Embryonic facial prominence (tissue), 1 donor: ENCODE measurements around the gene TBC1D14.

Source experiments
- DNase-seq: peaks from one replicate; pipeline ENCODE4 v3.0.0-alpha.2; 2016; ENCODE audit errors: extremely low spot score

Gene TBC1D14

DNA sequence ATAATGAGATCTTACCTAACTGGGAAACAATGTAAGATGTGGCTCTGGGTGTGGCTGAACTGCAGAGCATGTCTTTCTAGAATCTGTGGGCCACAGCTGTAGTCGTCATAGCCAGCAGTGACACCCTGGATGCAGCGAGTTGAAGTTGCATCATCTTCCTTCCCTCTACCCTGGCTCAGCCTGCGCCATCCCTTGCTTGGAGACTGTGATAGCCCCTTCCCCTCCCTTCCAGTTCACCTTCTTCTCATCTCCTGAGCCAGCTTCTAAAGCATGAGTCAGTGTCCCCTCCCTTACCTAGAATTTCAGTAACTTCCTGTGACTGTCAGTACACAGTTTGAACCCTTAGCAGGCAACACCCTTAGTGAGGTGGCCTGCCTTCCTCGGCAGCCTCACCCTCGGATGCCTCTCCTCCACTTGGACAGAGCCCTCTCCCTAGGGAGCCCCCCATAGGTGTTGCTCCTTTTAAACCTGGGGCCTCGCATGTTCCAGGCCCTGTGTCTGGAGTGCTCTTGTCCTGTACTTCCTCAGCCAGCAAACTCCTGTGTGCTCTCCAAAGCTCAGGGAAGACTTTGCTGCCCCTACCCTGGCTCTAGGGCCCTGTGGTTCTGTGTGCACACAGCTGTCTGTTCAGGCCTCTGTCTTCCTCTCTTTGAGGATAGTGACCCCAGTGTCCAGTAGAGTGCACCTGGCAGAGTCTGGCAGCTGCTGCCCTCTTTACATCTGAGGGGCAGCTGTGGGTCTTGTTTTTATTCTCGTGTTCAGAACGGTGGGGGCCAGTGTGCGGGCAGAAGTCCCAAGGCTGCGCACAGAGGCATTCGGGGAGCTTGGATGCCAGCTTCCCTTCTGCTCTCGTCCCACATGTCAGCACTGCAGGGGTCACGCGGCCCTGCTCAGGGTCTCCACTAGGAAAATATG is 89.8 kb downstream of the TBC1D14 start:
- DNase-seq, result no peak

DNA sequence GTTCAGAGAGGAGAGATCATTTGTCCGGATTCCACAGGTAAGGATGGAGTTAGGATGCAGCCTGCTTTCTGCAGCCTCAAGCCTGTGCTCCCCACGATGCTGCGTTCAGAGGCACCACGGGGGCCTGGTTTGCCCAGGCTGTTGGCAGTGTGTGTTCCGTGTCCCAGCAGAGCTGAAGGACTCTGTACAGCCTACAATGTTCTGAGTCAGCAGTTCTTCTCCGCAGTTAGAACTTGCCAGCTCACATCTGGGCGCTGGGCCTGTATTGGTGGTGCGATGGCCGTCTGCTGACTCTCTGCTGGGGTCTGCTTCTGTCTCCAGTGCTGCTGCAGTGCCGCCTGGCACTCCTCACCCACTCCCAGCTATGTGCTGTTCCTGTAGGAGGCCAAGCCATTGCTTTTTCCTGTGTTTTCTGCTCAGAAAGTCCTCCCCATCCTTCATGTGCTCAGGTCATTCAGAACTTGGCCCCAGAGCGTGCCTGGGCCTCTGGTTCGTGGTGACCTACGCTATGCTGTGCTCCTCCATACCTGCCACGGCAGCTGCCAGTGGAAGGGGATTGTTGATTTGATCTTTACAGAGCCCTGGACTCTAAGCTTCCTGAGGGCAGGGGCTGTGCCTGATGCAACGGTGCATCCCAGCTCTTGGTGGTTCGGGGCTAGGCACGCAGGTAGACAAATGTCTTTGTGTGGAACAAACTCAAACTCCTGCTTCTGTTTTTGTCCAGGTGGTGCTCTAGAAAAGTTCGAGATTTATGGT is 91.0 kb downstream of the TBC1D14 start:
- DNase-seq, result no peak

DNA sequence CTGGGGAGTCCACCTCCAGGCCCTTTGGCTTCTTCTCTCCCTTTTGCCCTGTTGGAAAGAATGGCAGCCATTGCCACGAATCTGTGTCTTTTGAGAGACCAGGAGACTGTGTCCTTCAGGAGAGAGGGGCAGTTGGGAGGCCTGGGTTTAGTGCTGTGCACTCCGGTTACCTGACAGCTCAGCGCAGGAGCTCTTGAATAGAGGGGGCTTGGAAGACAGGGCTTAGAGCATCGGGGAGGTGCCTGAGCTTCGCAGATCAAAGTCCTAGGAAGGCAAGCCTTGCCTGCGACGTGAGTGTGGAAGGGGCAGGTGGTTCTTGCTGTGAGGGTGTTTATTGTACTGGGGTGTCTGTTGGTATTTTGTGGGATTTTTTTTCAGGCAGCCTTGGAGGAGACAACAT is 91.6 kb downstream of the TBC1D14 start:
- DNase-seq, result no peak

DNA sequence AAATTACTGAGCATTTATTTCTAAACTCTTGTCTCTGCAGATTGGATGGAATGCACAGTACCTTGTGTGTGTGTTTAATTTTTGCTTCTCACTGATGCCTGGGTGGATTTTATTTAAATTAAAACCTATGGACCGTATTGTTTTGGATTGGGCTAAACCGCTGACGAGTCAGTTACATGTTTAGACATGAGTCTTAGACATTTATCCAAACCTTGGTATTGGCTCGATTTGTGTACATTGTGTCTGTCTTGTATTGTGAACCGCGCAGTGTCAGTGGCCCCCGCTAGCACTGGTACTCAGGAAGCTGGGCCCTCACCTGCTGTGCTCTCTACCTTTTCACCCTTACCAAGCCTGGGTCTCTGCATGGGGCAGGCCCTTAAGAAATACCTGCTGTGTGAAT is 92.7 kb downstream of the TBC1D14 start:
- DNase-seq, result no peak

DNA sequence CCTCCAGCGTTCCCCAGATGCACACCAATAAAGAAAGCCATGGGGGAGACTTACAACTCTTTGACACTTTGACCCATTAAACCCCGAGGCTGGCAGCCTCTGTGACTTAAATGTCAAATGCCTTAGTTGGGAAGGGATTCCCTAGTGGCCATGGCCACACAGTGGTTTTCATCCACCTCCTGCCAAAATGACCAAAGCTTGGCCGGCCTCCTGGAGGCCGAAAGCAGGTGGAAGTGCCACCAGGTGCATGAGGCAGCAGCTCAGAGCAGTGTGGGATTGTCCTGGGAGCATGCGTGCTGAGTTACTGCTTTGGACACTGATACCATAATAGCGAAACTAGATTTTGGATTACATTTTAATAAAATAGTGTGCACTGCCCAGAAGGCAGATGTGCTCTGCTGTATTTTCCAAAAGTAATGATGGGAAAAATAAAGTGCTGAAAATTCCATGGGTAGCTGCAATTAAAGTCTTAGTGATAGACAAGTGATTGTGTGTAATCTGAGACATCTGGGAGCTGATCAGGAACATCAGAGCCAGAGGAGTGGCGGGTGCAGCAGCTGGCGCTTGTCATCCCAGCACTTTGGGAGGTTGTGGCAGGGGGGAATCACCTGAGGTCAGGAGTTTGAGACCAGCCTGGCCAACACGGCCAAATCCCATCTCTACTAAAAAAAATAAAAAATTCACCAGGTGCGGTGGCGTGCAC is 93.7 kb downstream of the TBC1D14 start:
- no peak for DNase-seq

DNA sequence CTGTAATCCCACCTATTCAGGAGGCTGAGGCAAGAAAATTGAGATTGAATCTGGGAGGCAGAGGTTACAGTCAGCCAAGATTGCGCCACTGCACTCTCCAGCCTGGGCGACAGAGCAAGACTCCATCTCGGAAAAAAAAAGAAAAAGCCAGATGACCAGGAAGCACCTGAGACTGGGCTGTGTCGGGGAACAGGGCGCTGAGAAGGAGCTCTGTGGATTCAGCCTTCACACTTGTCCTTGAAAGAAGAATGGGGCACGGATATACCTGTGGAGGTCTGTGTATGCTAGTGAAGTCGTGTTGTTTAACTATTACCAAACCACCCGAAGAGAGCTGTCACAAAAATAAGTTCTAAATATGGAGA is 94.2 kb downstream of the TBC1D14 start:
- no peak for DNase-seq

DNA sequence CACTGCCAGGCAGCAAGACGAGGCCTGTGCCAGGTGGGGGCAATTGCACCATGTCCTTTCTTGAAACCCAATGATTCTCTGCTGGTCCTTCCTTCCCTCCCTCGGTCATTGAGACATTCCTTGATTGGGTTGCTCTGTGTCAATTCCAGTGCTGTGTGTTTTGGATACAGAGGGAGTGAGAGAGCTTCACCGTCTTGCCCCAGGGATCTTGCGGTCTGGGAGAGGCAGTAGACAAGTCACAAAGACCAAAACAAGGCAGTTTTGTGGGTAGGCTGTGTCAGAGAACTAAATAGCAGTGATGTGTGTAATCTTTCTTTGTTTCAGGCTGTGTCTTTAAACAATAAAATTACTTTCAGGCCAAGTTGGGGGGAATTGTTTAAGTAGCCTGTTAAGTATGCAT is 94.7 kb downstream of the TBC1D14 start:
- no peak for DNase-seq

DNA sequence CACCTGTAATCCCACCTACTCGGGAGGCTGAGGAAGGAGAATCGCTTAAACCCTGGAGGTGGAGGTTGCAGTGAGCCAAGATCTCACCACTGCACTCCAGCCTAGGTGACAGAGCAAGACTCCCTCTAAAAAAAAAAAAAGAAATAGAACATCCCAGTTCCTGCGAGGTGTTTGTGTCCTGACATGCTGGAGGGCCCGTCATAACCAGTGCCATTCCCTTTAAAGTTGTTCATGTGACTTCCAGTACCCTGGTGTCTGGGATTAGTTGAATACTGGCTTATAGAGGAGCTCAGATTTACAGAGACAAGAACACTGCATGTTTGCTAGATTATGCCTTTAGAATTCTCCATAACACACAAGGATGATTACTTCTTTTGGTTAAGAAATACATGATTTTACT is 95.9 kb downstream of the TBC1D14 start:
- no peak for DNase-seq

DNA sequence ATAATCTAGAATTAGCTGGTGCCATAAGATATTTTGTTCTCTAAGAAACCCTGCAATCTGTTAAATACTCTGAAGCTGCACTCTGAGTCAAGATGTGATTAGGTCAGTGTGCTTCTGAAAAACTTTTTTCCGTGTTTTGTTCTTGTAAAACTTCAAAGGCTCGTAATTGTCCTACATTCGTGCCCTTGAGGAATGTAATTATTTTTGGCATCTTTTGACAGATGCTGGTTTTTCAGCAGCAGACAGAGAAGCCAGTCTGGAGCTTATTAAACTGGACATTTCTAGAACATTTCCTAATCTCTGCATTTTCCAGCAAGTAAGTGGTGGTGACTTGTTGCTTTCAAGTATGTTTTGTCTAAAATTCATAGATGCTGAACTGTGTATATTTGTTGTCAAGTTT is 96.8 kb downstream of the TBC1D14 start:
- no peak for DNase-seq

DNA sequence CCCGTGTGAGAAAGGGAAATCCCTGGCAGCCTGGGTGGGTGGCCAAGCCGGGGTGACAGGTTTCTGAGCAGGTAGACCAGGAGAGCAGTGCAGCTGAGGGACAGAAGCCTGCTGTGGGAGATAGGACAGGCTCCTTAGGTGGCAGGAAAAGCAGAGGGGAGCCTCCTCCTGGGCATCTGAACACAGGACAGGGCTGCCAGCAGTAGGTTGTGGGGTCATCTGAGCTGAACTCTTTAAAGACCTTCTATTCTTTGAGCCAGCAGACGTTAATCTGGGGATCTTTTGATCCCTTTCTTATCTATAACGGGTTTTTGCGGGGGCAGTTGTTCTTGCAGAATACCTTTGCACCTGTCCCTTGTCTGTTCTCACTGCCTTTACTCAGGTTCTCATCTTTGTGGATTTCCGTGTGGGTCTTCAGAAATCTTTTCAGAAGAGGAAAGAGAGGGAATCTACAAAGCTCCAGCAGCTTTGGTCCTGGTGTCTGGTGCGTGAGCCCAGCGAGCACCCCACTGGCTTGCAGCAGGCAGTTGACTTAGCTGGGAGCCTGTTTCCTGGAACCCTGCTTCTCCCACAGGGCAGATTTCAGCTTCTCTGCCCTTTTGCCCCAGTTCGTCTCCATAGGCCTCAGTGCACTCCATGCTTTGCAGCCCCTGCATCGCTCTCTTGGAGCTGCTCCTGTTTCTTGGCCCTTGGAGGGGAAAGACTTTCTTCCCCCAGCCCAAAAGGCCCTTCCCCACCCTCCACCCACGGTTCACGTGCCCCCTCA is 97.7 kb downstream of the TBC1D14 start:
- DNase-seq, result no peak

DNA sequence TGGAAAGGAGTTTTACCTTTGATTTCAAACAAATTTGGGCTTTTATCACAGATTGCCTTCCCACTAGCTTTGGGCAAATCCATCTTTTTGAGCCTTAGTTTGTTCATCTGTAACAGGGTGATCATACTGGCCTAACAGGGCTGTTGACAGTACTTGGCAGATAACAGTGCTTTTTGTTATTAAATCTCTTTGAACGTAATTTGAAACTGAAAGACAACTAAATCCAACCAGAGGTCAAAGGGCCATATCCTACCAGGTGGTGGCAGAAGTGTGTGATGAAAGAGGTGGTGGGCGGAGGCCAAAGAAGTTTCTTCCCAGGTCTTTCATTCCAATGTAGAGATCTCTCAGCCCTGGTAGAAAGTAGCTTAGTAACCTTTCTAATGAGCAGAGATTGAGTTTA is 98.3 kb downstream of the TBC1D14 start:
- DNase-seq, result no peak

DNA sequence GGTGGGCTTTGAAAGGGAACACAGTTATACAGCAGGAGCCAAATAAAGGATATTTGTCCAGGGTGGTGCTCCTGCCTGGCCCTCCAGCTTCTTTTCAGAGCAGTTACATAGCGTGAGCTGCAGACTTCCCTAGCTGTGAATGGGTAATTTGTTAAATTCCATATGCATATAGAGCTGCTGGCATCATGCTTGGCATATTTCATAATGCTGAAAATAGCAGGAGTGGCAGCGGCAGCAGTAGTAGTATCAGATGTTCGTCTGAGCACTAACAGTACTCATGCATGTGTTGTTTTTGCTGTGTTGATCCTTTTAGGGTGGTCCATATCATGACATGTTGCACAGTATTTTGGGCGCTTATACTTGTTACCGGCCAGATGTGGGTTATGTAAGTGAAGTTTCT is 99.9 kb downstream of the TBC1D14 start:
- no peak for DNase-seq

DNA sequence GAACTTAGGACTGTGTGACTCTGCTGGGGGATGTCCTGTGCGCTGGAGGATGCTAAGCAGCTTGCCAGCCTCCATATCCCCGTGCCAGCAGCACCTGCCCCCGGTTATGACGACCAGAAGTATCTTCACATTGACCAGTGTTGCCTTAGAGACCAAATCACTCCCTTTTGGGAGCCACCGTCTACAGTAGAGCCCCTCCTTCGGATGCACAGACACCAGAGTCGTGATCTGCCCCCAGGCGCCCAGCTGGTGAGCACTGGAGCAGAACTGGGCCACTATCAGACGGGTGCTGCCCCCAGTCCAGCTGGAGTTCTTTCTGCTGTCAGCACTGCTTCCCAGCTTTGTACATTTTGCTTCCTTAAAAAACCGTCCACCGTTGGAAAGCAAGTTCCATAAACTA is 103.5 kb downstream of the TBC1D14 start:
- no peak for DNase-seq

DNA sequence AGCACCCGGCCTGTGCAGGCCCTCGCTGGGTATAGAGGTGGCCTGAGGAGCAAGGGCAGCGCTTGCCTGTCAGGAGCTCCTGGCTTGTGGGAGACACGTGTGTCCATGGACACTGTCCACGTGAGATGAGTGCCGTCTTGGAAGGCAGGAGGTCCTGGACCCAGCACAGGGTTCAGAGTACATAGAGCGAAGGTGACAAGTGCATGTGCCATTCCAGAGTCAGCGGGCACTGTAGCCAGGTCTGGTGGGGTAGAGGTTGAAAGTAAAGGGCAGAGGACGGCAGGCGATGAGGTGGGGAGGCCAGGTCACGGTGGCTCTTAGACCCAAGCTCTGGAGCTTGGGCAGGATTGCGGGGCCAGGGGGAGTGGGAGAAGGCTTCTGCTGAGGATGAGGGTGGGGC is 105.2 kb downstream of the TBC1D14 start:
- no peak for DNase-seq

DNA sequence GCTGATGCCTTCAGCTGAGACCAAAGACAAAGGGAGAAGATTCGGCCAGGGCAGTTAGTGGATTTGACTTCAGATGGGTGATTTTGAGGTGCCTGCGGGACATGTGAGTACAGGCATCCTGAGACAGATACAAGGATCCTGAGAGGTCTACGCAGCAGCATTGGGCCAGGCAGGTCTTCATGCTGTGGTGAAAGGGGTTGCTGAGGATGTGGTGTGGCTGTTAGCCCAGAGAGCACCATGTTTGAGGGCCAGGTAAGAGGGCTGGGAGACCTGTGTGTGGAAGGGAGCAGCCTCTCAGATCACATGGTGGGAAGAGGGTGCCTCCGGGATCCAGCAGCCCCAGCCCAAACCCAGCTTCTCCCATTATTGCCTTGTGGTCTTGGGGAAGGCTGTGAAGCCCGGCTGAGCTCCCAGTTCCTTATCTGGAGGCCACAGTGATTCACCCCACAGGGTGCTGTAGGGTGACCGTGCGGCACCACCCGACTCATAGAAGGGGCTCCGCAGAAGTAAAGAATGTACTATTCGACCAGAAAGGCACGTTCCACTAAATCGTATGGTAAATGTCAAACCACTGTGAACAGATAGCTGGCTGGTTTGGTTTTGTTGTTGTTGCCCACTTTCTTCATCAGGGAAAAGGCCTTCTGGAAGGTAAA is 105.9 kb downstream of the TBC1D14 start:
- no peak for DNase-seq

DNA sequence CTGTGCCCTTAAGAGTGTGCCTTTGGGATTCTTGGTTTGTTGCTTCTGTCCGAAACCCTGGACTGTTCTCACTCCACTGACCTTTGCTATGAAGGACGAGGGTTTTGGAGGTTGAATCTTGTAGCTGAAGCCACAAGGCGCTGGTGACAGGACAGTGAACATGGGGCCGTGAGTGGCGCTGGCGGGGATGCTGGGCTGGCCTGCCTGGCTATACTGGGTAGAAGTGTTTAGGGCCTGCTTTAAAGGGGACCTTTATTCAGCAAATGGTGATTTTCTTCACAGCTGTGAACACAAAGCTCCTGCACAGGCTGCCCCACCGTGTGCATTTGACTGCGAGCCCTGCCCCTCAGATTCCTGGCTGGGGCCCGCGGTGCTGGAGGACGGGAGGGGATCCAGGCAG is 106.5 kb downstream of the TBC1D14 start:
- no peak for DNase-seq

DNA sequence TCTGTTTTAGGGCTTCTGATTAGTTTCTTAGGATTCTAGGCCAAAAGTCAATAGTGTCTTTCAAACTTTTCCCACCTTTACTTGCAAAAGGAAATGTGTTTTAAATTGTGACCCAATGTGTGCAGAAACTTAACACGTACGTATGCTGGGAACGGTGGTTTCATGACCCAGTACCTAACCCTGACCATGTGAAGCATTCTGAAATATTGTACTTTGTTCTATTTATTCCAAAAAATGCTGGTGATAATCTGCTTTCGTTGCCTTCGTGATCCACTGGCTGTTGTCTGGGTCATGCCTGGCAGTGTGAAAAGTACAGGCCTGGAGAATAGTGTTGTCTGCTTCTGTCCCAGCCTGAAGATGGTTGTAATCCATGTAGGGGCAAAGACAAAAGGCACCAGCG is 106.9 kb downstream of the TBC1D14 start:
- no peak for DNase-seq

DNA sequence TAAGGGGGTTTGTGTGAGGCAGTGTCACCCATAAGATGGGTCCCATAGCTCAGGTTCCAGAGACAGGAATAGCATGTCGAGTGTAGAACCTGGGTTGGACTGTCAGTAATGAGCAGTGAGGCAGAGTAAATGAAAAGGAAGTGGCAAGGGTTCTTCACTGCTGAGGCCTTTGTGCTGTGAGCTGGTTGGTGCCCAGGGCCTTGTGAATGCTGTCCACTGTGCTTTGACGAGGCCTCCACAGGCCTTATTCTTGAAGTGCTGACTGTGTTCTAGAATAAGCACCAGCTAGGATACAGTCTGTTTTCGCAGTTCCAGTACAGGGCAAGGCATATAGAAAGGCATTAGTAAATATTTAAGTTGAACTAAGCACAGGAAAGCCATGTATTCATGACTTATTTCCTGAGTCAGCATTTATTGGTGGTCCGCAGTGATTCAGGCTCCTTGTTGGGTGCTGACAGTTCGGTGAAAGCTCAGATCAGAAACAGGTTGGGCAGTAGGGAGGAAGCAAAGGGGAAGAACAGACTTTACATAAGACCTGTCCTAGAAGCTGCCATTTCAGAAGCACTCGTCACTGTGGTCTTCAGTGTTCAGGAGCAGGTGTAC is 107.9 kb downstream of the TBC1D14 start:
- DNase-seq, result no peak

DNA sequence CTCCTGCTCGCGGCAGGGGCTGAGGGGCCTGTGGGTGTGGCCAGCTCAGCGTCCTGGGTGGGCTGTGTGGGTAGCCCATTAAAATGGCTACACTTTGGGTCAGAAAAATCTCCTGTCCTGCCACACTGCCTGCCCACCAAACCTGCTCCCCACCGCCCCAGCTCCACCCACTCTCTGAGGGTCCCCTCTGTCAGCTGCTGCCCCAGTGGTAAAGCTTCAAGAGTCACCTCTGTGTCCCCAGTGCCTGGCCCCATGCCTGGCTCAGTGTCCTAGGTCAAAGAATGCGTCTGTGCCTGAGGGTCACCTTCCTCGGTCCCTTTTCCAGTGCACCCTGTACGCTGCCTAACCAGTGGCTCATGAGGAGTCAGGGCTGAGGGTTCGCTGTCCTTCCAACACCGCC is 108.7 kb downstream of the TBC1D14 start:
- no peak for DNase-seq

DNA sequence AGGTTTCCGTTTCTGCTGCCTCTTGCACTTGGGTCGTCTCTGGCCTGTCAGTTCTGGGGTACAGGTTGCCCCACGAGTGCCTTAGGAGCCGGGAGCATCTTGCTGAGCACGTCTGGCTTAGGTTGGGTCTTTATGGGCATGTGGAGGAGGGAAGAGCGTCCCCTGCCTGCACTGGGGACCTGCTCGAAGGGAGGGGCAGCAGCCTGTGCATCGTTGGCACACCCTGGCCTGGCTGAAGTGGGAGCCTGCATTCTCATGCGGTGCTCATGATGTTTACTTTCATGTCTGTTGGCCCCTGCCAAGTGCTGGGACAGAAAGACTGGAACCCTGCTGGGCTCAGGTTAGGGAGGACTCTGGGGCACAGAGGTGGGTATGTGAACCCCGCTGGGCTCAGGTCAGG is 109.7 kb downstream of the TBC1D14 start:
- DNase-seq, result no peak

DNA sequence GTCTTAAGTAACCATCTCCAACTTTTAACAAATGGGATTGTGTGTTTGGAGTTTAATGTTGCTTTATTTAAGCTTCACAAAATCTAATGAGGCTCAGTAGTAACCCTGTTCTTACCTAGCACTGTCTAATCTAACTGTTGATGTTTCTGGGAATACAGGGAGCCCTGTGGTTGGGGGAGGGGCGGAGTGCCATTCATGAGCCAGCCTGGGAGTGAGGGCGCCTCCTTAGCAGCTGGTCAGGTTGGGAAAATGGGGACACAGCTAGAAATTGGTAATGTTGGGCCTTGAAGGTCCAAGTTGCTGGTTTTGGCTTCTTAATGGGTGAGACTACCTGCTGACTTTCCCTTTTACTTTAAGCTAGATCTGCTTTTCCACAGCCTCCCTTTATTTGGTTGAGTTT is 110.7 kb downstream of the TBC1D14 start:
- DNase-seq, result no peak
